Tibial nerve (tissue), 4 donors: ENCODE data around the gene HNRNPA1. TPM values are rescaled to one million over a fixed set of nuclear protein-coding genes. Genes with fewer than 3 reads are reported as not detected.
"Not testable (repeated sequence)": the region's sequence is repeated elsewhere in the genome, so short reads cannot be mapped to it uniquely, and the experiment has no call there.

Experiments
- DNase-seq, 2 donors: peaks; one replicate each; pipeline ENCODE4 v3.0.0-alpha.2; 2019; ENCODE audit warnings: low spot score in 2 of 2
- H3K27ac ChIP-seq, 4 donors: fragments of 200-600 bp; sonication (generic) in 3 of 4; one replicate each; pipeline ENCODE4 v1.5.1; 2017 to 2019; ENCODE audit warnings: mild to moderate bottlenecking in 1 of 4
- H3K27me3 ChIP-seq, 2 donors: fragments of 200-600 bp; sonication (generic) in 1 of 2; one replicate each; pipeline versions ENCODE4 v1.5.1 to v1.6.0; 2017 to 2019
- H3K36me3 ChIP-seq, 3 donors: fragments of 200-600 bp; sonication (generic); one replicate each; pipeline ENCODE4 v1.5.1; 2018 to 2019
- H3K4me1 ChIP-seq, 4 donors: fragments of 200-600 bp; sonication (generic) in 3 of 4; one replicate each; pipeline ENCODE4 v1.5.1; 2017 to 2019
- H3K4me3 ChIP-seq, 4 donors: fragments of 200-600 bp; sonication (generic) in 3 of 4; one replicate each; pipeline ENCODE4 v1.5.1; 2017 to 2019; ENCODE audit warnings: mild to moderate bottlenecking in 1 of 4, moderate library complexity in 1 of 4
- H3K9me3 ChIP-seq, 4 donors: fragments of 200-600 bp; sonication (generic) in 3 of 4; one replicate each; pipeline ENCODE4 v1.5.1; 2017 to 2019
- EP300 ChIP-seq, 2 donors: sonication (generic); formaldehyde crosslinking; IDR thresholded peaks; one replicate each; pipeline ENCODE4 v1.6.1; 2017; ENCODE audit warnings: antibody characterized with exemption in 2 of 2, mild to moderate bottlenecking in 1 of 2
- POLR2A ChIP-seq, 2 donors: fragments of 450-650 bp; IDR thresholded peaks; one replicate each; pipeline ENCODE4 v1.6.1; 2017; ENCODE audit warnings: antibody characterized with exemption in 2 of 2, mild to moderate bottlenecking in 2 of 2, moderate library complexity in 2 of 2
- WGBS, 2 donors: methylation state at CpG; one replicate each; pipeline ENCODE4 v1.1.5; 2018; 5-methylcytosine and 5-hydroxymethylcytosine counted together
- total RNA-seq, 4 donors: library from RNA; depleted of rRNA; stranded (reverse); fragments of >200 nt; gene quantifications; one replicate each; pipeline ENCODE4 v1.1.0, GENCODE V29; 2016
- TF ChIP-seq, protein P1 (sequence below), 5 experiments: fragments of 200-600 bp in 3 of 5; fragments of 450-650 bp in 2 of 5; sonication (generic) in 3 of 5; IDR thresholded peaks; one replicate each; pipeline ENCODE4 v1.5.1; 2016 to 2019; ENCODE audit warnings: antibody characterized with exemption in 5 of 5, mild to moderate bottlenecking in 3 of 5, moderate library complexity in 2 of 5

The HNRNPA1 gene
- total RNA-seq, 4 donors from 2014 or later, result 450 to 769 (median 570) TPM

DNA sequence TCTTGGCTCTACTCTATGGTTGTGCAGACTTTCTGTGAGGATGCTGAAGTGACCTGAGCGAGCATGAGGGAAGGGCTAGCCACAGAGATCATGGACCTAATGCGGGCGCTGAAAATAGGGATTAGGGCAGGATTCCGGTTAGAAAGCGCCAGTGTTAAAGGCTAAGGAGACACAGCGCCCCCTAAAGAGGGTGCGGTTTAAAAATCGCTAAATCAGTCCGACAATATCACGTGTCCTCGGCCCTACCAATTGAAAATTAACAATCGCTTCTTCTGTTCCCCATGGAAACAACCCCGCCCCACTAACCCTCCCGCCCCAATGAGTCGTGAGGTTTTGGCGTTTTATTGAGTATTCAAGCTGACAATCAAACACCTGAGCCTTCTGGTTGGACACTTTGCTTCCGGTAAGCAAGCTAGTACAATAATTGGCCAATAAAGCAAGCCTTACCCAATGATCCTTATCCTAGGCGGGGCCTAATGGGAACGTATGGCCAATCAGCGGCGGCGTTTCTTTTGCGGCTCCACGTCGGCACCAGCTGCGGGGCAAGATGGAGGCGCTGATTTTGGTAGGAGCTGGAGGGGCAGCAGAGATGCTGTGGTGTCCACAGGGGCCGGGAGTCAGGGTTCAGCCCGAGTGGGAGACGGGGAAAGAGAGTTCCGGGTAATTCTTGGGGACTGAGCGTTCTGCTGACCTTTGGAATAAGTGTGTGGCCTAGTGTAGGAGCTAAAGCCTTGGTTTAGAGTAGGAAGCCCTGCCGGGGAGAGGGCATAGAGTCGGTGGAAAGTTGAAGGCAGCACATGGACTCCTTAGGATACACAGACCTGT is 44.3 kb downstream of the HNRNPA1 start, which contains the start of gene COPZ1:
Gene COPZ1, plus strand, starts transcription at position 515 of the 825 bp plus-strand sequence. Its CDS starts 33 bp downstream, at position 548.
- peak; percentile 38 to 92 for TF ChIP-seq EP300 (IDR thresholded peaks at IDR 0.05)
- peak; percentile 72 to 82 for TF ChIP-seq POLR2A (IDR thresholded peaks at IDR 0.05)
- TF ChIP-seq, protein P1, sequence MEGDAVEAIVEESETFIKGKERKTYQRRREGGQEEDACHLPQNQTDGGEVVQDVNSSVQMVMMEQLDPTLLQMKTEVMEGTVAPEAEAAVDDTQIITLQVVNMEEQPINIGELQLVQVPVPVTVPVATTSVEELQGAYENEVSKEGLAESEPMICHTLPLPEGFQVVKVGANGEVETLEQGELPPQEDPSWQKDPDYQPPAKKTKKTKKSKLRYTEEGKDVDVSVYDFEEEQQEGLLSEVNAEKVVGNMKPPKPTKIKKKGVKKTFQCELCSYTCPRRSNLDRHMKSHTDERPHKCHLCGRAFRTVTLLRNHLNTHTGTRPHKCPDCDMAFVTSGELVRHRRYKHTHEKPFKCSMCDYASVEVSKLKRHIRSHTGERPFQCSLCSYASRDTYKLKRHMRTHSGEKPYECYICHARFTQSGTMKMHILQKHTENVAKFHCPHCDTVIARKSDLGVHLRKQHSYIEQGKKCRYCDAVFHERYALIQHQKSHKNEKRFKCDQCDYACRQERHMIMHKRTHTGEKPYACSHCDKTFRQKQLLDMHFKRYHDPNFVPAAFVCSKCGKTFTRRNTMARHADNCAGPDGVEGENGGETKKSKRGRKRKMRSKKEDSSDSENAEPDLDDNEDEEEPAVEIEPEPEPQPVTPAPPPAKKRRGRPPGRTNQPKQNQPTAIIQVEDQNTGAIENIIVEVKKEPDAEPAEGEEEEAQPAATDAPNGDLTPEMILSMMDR (IDR thresholded peaks at IDR 0.05), result peak; percentile 60 to 80 (median 66)
- WGBS, 2 donors, result 1 to 2% methylated on average over 34 of the region's 34 CpGs
- H3K4me1 ChIP-seq, result peaks cover 0 to 49% (median 22%) of the 10 kb centered on the region in 4 donors

DNA sequence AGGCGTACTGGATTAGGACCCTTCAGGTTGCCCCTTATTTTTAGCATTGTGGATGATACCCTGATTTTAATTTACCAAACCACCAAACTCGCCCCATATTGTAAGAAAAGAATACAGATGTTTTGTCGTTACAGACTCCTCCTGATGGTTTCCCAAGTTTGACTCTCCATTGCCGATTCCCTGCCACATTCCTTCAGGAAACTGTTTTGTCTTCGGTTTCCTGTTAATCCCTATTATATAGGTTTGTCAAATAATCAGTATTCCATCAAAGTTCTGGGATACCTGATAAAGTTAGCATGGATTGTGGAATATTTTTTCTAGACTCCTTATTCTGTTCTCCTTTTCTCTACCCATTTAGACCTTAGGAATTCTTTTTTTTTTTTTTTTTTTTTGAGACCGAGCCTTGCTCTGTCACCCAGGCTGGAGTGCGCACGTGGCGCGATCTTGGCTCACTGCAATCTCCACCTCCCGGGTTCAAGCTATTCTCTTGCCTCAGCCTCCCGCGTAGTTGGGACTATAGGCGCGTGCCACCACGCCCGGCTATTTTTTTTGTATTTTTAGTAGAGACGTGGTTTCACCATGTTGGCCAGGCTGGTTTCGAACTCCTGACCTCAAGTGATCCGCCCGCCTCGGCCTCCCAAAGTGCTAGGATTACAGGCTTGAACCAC is 45.0 kb downstream of the HNRNPA1 start:
- not testable (repeated sequence) for H3K27me3 ChIP-seq, DNase-seq, H3K9me3 ChIP-seq, H3K36me3 ChIP-seq
- H3K27ac ChIP-seq, result peak overlapping the region; percentile 26 to 92 (median 88)
- peak overlapping the region; percentile 45 to 79 (median 76) for H3K4me3 ChIP-seq
- H3K4me1 ChIP-seq, result peaks cover 0 to 56% (median 30%) of the 10 kb centered on the region in 4 donors
- 47 to 57% methylated on average over 22 of the region's 22 CpGs for WGBS, 2 donors

More for the DNA sequence above, 44.3 kb downstream of the HNRNPA1 start, which contains the start of gene COPZ1:
- peak; percentile 94 to 96 for DNase-seq
- H3K4me3 ChIP-seq, result peak within 1 kb of the TSS; percentile 45 to 79 (median 76)
- H3K27me3 ChIP-seq, result no peaks in the 10 kb centered on the region
- peak within 1 kb of the TSS; percentile 31 to 92 (median 88) for H3K27ac ChIP-seq
- no peaks in the 10 kb centered on the region for H3K36me3 ChIP-seq
- no peaks in the 10 kb centered on the region for H3K9me3 ChIP-seq

DNA sequence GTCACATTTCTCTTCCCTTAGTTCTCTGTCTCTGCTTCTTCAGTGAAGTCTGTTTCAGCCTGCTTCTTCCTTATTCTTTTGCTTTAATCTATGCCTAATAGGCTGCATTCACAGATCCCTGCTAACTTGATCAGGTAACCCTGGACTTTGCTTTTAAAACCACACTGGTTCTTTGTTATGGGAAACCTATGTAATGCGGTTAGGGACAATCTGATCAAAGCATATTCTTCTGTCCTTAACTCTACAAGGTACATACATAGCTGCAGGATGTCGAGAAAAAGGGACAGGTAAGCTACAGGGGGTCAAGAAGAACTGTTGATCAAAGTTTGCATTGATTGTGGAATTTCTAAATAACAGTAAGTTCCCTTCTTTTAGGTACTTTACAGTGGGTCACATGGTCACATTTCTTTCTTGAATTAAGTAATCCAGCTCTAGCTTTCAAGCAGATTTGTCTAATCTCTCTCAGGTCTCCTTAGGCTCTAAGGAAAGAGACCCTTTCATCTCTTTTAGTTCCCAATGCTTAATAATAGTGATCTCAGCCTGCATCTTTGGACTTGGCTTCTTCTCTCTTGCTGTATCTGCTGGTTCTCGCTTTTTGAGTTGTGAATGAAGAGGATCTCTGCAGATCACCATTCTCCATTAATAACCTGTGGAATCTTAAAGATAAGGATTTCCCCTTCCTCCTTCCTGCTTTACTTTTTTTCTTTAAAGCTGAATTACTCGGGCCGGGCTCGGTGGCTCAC is 48.2 kb downstream of the HNRNPA1 start:
- TF ChIP-seq, protein P1 (IDR thresholded peaks at IDR 0.05), result no peak
- TF ChIP-seq EP300 (IDR thresholded peaks at IDR 0.05), result no peak
- TF ChIP-seq POLR2A (IDR thresholded peaks at IDR 0.05), result no peak
- DNase-seq, result no peak
- Histone ChIP-seq H3K4me3 (no peak overlapping the region), H3K36me3 (no peaks in the 10 kb centered on the region), H3K4me1 (peaks cover 0 to 82% (median 38%) of the 10 kb centered on the region in 4 donors), H3K27ac (no peak overlapping the region), H3K27me3 (no peaks in the 10 kb centered on the region), H3K9me3 (no peaks in the 10 kb centered on the region)
- 73 to 80% methylated on average over 6 of the region's 6 CpGs for WGBS, 2 donors

DNA sequence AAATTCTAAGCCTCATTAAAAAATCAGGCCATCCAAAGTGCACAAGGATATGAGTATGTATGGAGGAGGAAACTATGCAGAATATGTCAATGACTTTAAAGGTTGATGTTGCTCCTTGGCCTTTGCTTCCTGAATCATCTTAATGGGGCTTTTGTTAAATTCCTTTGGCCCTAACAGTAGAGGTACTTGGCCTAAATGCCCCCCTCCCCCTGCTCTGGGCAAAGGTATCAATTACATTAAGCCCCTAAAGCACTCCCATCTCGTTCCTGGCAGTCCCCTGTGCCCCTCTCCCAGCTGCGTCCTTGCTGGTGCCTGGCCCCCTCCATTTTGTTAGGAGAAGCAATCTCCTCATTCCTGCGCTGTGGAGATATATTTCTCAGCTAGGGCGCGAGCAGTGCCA is 49.2 kb downstream of the HNRNPA1 start:
- no peaks in the 10 kb centered on the region for H3K9me3 ChIP-seq
- 56 to 67% methylated on average over 5 of the region's 5 CpGs for WGBS, 2 donors
- H3K4me1 ChIP-seq, result peaks cover 0 to 83% (median 38%) of the 10 kb centered on the region in 4 donors
- no peak overlapping the region for H3K27ac ChIP-seq
- no peak for DNase-seq
- TF ChIP-seq, protein P1 (IDR thresholded peaks at IDR 0.05), result no peak
- TF ChIP-seq POLR2A (IDR thresholded peaks at IDR 0.05) (no peak), EP300 (IDR thresholded peaks at IDR 0.05) (no peak)
- no peaks in the 10 kb centered on the region for H3K36me3 ChIP-seq
- H3K4me3 ChIP-seq, result no peak overlapping the region
- no peaks in the 10 kb centered on the region for H3K27me3 ChIP-seq

DNA sequence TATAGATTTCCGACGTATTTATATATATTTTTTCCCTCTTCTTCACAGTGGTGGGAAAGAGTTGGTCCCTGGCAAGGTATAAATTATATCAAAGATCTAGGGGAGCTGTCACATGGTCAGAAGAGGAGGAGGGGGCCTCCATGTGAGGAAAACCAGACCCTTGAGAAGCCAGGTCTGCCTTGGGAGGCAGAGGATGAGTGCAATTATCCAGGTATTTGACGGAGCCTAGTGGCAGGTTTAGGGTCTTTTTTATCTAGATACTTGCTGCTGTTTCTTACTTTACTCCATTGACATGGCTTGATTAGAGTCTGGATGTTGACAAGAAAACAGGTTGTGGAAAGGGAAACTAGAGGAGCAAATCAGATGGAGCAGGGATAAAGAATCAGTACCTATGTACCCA is 49.9 kb downstream of the HNRNPA1 start:
- Histone ChIP-seq H3K27ac (no peak overlapping the region), H3K27me3 (no peaks in the 10 kb centered on the region), H3K9me3 (no peaks in the 10 kb centered on the region), H3K4me3 (no peak overlapping the region), H3K36me3 (no peaks in the 10 kb centered on the region), H3K4me1 (peaks cover 0 to 90% (median 38%) of the 10 kb centered on the region in 4 donors)
- no peak for DNase-seq
- TF ChIP-seq, protein P1 (IDR thresholded peaks at IDR 0.05), result no peak
- TF ChIP-seq POLR2A (IDR thresholded peaks at IDR 0.05) (no peak), EP300 (IDR thresholded peaks at IDR 0.05) (no peak)
- WGBS, 2 donors, result 40 to 42% methylated on average over 3 of the region's 3 CpGs
